GM21423 (cell line): ENCODE results near the gene ANKRD30A.
"Not testable (repeated sequence)": the region's sequence is repeated elsewhere in the genome, so short reads cannot be mapped to it uniquely, and the experiment has no call there.

Experiments used
- ATAC-seq: cut with Tn5 transposase; IDR thresholded peaks from one replicate; pipeline ENCODE4 v1.9.1; 2021; ENCODE audit warnings: mild to moderate bottlenecking, moderate library complexity; ENCODE audit not compliant: unreplicated experiment

The ANKRD30A gene, protein sequence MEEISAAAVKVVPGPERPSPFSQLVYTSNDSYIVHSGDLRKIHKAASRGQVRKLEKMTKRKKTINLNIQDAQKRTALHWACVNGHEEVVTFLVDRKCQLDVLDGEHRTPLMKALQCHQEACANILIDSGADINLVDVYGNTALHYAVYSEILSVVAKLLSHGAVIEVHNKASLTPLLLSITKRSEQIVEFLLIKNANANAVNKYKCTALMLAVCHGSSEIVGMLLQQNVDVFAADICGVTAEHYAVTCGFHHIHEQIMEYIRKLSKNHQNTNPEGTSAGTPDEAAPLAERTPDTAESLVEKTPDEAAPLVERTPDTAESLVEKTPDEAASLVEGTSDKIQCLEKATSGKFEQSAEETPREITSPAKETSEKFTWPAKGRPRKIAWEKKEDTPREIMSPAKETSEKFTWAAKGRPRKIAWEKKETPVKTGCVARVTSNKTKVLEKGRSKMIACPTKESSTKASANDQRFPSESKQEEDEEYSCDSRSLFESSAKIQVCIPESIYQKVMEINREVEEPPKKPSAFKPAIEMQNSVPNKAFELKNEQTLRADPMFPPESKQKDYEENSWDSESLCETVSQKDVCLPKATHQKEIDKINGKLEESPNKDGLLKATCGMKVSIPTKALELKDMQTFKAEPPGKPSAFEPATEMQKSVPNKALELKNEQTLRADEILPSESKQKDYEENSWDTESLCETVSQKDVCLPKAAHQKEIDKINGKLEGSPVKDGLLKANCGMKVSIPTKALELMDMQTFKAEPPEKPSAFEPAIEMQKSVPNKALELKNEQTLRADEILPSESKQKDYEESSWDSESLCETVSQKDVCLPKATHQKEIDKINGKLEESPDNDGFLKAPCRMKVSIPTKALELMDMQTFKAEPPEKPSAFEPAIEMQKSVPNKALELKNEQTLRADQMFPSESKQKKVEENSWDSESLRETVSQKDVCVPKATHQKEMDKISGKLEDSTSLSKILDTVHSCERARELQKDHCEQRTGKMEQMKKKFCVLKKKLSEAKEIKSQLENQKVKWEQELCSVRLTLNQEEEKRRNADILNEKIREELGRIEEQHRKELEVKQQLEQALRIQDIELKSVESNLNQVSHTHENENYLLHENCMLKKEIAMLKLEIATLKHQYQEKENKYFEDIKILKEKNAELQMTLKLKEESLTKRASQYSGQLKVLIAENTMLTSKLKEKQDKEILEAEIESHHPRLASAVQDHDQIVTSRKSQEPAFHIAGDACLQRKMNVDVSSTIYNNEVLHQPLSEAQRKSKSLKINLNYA (N-terminal part only)

DNA sequence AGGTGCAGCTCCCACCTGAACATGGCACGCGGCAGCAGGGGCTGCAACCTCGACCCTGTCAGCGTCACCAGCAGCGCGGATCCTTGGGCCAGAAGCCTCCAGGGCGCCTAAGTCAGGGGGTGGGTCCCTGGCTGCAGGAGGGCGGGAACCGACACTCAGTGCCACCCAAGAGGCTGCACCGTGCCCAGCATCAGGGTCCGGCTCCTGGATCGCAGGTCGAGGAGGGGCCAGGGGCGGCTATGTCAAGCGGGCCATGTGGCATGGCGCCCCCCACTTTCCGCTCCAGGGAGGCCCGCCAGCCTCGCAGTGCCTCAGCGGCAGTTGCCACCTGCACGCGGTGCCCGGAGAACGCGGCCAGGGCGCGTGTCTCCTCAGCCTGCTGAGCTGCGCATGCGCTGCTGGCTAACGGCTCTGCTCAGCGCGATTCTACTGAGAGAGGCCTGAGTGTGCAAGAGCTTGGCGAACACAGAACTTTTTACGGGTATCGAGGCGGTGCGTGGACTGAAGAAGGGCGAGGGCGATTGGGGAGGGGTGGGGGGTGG is at the start of gene ANKRD30A:
Gene ANKRD30A (plus strand): TSS at position 408 of the 542 bp plus-strand sequence. CDS start 190 bp downstream, outside the sequence.
- no peak for ATAC-seq

DNA sequence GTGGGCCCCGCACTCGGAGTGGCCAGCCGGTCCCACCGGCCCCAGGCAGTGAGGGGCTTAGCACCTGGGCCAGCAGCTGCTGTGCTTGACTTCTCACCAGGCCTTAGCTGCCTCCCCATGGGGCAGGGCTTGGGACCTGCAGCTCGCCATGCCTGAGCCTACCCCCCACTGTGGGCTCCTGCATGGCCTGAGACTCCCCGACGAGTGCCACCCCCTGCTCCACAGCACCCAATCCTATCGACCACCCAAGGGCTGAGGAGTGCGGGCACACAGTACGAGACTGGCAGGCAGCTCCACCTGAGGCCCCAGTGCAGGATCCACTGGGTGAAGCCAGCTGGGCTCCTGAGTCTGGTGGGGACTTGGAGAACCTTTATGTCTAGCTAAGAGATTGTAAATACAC is 49.3 kb upstream of the ANKRD30A start:
- not testable (repeated sequence) for ATAC-seq

DNA sequence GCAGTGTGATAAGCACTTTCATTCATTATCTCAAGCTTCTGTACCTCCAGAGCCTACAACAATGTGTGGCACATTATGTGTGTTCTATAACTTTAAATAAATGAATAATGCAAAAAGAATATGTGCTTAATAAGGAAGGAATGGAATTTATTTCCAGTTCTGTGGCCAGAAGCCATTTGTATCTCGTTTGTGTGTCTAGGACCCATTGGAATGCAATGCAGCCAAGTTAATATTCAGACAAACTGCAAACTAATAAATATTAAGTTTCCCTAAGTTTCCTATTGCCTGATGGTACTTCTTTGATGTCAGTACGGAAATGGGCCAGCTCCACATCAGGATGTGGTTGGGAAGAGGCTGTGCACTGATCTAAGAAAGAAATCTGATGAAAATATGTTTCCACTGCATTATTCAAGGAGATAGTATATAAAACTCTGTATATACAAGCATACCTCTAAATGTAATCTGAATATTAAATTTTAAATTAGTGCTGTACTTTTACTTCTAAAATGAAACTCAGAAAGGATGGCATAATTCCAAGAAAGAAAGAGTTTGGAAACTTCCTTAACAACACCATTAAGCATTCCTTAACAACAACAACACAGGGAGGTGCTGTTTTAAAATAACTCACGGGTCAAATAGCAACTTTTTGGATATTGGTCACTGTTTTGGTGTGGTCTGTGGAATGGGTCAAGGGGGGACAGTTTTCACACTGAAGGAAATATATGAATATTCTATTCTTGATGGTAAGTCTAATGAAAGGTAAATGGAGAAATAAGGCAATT is 29.4 kb upstream of the ANKRD30A start:
- ATAC-seq: no peak

DNA sequence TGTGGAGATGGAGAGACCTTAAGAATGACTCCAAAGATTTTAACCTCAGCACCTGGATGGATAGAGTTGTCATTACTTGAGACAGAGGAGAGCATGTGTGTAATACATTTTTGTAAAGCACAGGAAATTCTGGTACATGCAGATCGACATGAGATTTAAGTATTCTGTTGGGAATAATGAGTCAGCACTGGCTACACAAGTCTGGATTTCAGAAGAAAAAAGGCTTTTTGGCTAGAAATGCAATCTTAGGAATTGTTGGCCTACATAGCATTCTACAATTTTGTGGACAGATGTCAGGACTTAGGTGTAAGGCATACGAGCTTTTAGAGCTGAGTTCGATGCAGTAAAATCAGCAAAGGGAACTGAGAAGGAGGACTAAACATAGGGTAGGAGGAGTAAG is 24.1 kb upstream of the ANKRD30A start:
- ATAC-seq: no peak

DNA sequence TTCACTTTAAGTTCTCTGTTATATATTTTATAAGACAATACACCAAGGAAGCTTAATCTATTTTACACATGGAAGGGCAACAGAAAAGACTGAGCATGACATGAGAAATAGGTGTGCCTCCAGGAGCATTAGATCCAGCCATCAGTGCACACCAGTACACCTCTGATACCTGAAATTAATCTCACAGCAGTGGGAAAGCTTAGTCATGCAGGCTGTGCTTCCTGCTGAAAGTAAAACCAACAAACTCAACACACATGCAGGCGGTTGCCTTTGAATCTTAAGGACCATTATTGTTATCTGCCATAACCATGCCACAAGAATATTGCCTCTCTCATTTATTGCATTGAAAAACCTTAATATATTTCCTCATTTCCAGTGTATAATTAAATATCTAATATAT is 16.4 kb upstream of the ANKRD30A start:
- ATAC-seq: no peak

DNA sequence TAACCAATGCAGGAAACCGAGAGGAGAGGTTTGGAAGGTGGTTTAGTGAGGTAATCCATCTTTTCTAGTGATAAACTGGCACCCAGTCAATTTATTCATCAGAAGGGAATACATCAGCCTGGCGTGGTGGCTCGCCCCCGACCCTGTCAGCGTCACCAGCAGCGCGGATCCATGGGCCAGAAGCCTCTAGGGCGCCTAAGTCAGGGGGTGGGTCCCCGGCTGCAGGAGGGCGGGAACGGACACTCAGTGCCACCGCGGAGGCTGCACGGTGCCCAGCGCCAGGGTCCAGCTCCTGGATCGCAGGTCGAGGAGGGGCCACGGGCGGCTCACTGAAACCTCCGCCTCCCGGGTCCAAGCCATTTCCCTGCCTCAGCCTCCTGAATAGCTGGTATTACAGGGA is 866 bp upstream of the ANKRD30A start:
- no peak for ATAC-seq

DNA sequence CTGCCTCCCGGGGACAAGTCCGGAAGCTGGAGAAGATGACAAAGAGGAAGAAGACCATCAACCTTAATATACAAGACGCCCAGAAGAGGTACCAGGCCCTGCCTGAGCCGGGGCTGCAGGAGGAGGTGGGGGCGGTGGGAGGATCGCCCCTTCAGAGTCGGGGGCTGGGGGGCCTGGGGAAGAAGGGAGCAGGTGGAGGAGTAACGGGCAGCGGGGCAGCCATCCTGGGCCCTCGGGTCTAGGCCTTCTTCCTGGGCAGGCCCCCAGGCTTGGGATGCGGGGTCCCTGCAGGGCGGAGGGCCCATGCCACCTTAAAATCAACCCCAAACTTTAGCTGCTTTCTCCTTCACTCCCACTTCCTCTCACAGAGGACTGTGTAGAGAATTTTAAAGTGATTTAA is 523 bp downstream of the ANKRD30A start:
- ATAC-seq: no peak

DNA sequence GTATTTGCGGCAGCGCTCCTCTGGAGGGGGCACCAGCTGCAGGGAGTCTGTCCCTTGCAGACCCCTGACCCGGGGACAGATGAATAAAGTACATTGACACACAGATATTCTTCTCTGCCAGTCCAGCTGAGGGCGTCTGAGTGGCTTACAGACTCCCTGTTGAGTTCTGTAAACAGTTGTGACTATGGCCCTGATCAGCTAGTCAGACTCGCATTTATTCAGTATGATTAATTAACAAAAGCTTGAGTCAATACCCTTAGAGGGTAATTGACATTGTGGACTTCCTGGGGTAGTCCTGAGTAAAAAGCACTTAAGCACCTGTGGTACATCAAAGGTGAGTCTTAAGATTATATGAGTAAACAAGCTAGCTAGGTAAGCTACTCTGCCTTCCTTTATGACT is 21.0 kb downstream of the ANKRD30A start:
- ATAC-seq: no peak

DNA sequence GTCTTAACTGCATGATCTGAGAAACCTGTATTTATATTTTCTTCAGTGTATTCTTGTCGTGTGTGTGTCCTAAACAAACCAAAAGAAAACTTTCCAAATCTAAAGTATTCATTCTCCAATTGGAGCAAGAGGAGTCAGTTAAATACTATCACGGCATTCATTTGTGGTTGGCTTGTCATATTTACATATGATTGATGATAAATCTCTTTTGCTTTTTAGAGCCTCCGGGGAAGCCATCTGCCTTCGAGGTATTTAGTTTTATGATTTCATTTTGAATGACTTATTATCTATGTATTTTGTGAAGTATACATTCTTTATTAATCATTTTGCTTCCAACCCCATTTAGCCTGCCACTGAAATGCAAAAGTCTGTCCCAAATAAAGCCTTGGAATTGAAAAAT is 37.0 kb downstream of the ANKRD30A start:
- ATAC-seq: not testable (repeated sequence)

DNA sequence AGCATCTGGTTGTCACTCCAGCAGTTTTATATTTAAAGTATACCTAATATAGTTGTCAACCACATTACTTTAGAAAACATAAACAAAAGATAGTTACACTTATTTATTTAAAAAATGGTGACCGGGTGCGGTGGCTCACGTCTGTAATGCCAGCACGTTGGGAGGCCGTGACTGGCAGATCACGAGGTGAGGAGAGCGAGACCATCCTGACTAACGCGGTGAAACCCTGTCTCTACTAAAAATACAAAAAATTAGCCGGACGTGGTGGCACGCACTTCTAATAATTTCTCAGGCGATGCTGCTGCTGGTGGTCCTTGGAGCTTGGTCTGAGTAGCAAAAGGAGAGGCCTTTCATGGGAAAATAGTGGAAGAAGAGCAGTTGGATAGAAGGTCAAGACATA is 46.5 kb downstream of the ANKRD30A start:
- ATAC-seq: not testable (repeated sequence)

DNA sequence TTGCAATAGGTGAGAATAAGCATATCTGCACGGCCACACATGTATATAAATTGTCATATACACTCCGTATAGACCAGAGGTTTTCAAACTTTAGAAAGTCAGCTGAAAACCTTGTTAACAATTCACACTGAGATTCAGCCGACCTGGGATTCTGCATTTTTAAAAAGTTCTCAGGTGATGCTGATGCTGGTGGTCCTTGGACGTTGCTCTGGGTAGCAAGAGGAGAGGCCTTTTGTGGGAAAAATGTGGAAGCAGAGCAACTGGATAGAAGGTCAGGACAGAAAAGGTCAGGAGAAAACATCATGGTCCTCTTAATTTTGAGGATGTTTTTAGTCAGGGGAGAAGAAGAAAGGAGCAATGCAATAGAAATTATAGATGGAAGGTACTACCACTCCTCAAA is 52.9 kb downstream of the ANKRD30A start:
- ATAC-seq: not testable (repeated sequence)

DNA sequence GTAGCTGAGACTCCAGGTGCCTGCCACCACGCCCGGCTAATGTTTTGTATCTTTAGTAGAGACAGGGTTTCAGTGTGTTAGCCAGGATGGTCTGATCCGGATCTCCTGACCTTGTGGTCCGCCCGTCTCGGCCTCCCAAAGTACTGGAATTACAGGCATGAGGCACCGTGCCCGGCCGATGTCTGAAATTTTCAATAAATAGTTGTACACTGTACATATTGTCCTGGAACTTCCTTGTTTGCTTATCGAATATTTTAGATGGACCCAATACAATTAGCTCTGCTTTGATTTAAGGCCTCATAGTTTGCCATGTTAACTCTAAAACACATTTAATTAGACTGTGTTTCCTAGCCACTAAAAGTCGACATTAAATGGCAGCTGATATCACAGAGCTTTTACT is 57.3 kb downstream of the ANKRD30A start:
- ATAC-seq: not testable (repeated sequence)

DNA sequence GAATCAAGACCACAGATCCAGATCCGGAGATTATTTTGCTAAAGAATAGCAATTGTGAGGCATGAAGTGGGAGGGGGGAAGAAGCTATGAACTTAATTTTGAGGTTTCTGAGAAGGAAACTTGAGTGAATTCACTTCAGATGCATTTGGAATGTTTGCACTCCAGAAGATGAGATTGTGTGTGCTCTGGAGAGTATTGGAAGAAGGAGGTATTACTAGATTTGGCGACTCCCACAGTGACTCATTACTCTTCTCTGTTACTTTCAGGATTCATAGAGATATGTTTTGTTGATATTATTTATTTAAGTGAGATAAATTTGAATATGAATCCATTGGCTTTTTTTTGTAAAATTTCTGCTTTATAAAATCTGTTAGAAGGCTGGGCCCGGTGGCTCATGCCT is 80.7 kb downstream of the ANKRD30A start:
- no peak for ATAC-seq

DNA sequence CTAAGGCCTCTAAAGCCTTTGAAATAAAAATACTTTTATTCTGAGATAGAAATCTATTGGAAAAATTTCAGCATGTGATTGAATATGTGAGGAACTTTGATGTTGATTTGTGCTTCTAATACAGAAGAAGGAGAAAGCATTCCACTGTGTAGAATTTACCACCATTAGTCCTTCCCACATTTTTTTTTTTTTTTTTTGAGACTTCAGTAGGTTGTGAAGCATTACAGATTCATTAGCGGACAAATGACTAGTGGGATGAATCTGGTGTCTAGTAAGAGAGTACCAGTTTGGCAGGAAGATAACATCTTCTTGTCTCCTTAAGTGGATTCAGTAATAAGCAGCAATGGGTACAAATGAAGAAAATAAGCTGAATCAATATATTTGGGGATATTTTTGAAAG is 95.5 kb downstream of the ANKRD30A start:
- no peak for ATAC-seq

DNA sequence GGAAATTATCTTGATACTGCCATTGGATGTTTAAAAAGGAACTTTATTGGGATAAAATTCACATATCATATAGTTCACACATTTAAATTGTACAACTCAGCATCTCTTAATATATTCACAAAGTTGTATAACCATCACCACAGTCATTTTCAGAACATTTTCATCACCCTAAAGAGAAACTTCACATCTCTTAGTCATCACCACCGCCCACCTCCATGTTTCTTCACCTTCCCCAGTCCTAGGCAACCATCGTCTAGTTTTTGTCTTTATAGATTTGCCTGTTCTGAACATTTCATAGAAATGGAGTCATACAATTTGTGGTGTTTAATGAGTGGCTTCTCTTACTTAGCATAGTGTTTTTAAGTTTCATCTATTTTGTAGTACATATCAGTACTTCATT is 96.6 kb downstream of the ANKRD30A start:
- no peak for ATAC-seq

DNA sequence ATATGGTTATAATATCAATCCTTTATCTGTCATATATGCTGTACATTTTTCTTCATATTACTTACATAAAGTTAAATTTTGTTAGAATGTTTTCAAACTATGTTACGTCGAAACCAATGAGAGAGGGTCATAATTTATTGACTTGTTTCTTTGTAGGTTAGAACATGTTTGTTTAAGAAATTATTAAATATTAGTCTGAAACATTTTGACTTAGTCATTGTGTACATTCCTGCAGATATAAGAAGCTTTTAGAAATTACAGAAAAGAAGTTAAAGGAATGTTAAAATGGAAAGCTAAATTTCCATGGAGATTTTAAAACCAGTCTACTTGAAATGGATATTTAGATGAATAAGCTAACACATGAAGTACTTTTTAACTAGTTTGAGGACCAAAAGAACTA is 99.8 kb downstream of the ANKRD30A start:
- ATAC-seq: no peak

DNA sequence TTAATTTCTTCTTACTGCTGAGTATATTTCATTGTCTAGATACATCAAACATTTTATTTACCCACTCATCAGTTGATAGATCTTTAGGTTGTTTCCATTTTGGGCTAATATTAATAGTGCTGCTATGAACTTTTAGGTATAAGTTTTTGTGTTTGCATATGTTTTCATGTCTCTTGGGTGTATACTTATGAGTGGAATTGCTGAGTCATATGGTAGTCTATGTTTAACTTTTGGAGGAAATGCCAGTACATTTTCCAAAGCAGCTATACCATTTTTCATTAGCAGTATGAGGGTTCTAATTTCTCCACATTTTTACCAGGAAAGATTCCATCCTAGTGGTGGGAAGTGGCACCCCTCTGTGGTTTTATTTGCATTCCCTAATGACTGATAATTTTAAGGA is 101.1 kb downstream of the ANKRD30A start:
- no peak for ATAC-seq

DNA sequence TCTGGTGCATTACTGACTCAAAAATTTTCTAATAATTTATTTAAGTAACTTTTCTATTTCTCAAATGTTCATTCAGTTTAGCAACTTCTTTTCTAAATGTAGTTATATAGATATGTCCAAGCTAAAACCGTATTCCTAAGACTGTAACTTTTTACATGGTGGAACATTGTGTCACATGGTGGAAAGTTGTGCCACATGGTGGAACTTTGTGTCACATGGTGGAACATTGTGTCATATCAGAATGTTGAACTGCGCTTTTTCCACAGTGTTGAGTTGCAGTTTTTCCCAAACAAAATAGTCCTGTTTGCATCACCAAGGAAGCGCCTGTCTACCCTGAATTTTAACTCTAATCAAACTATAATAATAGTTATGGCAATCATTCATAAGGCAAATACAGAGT is 109.3 kb downstream of the ANKRD30A start:
- ATAC-seq: no peak

DNA sequence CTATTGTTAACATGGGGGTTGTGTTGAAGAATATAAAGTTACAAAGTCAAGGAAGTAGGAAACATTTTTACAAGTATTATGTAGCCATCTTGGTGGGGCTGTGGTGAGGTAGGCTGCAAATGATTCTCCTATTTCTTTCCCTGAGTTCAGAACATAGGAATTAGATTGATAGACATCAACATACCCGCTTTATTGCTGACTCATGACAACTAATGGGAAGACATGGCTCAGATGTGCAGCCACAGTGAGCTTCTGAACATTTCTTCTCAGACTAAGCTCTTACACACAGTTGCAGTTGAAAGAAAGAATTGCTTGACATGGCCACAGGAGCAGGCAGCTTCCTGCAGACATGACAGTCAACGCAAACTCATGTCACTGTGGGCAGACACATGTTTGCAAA is 110.7 kb downstream of the ANKRD30A start:
- no peak for ATAC-seq

DNA sequence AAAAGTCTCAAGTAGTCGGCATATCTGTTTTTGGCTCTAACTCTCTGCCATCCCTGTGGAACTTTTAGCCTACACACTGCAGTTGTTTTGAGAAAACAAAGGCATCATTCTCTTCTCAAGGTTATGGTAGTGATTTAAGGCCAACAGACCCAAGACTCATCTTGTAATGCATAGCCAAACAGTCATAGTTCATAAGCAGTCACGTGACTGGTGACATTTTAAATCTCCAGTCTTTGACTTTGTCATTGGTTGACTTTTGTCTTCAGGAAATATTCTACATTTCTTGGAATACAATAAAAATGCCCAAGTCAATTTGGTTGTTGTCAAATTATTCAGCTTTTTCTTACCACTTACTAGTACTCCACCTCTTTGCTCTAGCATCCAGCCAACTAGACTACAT is 114.8 kb downstream of the ANKRD30A start:
- ATAC-seq: no peak
